ENCODE results near the gene CYP27B1. TPM values are rescaled to one million over a fixed set of nuclear protein-coding genes. Genes with fewer than 3 reads are reported as not detected.

Gene CYP27B1
- total and polyA plus RNA-seq, 9 of the 15 experiments (the other 6 are each of a cell fraction or from before 2014, with no cell fraction given), result 0.18 to 4.2 (median 1.8) TPM

- TF ChIP-seq ZNF318 (IDR thresholded peaks at IDR 0.05; ENCODE audit: borderline replicate concordance in 1 of 2, low read depth in 1 of 2) (no peak), ZNF644 (tag; IDR thresholded peaks at IDR 0.05; ENCODE audit: low read depth) (no peak)
These were observed 35.7 kb upstream of the CYP27B1 start (continued) for GRCh38 chr12:57802607-57803006.
